ENCODE measurements around the gene RIN2.

The RIN2 gene

GRCh38 chr20:19768325-19768842, 10.3 kb downstream of the RIN2 start:
- DNase-seq = no peak

DNA sequence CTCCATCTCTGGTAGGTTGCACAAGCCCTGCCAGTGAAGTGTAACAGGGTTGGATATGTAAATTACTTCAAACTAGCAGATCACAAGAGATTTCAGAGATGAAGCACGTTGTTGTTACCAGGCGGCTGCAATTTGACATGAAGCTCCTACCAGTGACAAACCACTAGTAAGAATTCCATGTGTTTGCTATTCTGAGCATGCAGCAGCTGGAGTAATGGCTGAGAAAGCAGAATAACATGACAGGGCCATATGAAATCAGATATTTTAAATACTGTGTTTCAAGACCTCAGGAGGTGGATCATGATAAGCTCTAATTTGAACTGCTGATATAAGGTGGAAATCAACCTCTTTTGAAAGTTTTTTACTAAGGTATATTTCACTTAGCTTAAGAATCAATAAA, 11.4 kb downstream of the RIN2 start:
- DNase-seq = no peak

- DNase-seq = no peak
Measured at GRCh38 chr20:19770375-19770774, 12.3 kb downstream of the RIN2 start.

DNA sequence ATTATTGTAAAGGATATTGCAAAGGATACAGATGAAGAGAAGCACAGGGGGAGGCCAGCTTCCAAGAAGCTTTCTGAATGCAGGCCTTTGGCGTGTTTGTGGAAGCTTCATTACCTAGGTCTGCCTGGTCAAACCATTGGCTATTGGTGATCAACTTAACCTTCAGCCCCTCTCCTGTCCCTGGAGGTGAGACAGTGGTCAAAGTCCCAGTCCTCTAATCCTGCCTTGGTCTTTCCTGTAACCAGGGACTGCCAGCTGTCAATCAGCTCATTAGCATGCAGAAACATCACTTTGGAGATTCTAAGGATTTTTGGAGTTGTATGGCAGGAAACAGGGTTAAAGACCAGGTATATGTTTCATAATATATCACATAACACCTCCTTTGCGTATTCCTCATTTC, 13.0 kb downstream of the RIN2 start:
- no peak for DNase-seq

GRCh38 chr20:19773471-19773870, 15.4 kb downstream of the RIN2 start:
- DNase-seq = no peak

DNA sequence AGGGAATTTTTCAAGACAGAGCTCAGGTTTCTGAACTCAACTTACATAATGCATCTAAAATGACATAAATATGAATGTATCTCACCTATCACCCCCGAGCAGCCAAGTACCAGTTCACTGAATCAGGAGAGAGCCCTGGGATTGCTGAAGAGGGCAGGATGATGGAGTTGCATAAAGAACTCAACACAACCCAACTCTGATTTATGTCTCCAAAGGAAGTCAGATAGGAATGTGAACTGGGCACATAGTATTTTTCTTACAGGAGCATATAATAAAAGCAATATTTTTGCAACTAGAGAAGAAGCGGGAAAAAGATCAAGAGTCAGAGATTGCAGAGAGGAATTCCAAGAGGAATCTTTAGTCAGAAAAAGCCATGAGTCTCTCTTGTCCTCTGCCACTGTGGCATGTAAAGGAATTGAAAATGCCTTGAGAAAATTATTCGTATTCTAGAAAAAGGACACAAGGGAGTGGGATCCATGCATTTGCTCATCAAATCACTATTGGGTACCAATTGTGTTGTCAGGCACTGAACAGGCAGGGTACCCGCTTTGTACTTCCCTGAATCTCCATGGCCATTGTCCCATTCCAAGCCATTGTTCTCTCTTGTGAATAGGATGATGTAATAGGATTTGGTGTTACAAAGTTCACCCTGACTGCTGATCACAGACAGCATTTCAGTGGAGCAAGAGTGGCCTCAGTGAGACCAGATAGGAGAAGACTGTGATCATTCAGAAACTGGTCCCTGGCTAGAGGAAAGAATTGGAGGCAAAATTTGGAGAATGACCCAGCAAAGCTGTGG, 16.3 kb downstream of the RIN2 start:
- no peak for DNase-seq

- no peak for DNase-seq
Measured at GRCh38 chr20:19775353-19776253, 17.5 kb downstream of the RIN2 start.

DNA sequence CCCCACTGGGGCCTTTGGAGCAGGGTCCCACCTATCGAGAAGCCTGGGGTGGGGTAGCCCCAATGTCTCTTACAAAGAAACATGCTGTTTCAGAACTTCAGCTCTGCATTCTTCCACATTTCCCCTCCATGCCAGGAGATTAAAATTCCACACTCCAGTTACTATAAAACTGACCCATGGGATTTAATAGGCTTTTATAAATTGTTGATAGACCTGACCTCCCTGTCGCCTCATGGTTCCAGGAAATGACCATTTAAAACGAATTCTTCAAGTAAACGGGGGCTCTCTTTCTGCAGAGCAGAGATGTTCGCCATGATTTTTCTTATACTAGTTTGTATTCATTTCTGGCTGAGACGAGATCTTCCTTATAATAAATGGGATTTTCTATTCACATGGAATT, 19.3 kb downstream of the RIN2 start:
- DNase-seq = no peak

DNA sequence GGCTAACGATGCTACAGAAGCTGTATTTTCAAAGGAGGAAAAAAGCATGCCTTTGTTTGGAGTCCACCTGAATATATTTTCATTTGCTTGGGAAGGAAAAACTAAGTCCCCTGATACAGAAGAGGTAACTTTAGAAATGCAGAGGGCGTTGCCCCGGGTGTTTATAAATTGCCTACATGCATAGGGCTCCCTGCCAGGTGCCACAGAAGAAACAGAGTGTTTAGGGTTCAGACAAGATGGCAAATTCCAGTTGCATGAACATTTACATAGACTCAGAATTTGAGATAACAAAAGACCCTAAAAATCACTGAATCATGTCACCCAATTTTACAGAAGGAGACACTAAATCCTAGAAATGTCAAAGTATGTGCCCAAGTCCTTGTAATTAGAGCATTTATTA, 19.9 kb downstream of the RIN2 start:
- no peak for DNase-seq

DNA sequence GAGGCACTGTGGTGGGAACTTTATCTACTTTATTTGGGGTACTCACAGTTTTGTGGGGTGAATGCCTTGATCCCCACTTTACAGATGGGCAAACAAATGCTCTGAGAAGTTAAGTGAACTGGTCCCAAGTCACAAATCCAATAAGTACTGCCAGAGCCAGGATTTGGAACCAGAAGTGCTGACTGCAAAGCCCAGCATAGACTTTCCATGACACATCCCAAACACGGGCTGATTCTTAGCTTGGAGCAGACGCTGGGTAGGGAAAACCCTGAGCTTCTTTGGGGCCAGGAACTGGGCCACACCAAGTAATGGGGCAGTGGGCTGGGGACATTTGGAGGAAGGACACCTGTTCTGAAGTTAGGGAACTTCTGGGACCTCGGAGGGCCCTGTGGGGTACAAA, 20.3 kb downstream of the RIN2 start:
- DNase-seq = no peak

DNA sequence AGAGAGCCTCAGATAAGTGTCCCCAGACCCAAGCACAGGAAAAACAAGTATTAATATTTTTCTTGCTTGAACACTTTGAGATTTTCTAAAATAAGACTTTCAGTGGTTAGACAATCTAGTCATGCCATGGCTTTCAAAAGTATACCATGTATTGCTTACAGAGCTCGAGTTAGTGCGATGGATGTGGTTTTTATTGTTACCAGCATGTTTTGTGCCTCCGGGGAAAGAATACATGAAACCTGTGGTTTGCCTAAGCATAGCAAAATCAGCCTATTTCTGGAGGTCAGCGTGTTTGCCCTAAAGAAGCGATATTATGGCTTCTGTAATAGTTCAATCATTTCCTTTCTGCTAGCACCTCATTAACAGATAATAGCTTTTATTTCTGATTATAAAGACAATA, 21.6 kb downstream of the RIN2 start:
- DNase-seq = no peak

DNA sequence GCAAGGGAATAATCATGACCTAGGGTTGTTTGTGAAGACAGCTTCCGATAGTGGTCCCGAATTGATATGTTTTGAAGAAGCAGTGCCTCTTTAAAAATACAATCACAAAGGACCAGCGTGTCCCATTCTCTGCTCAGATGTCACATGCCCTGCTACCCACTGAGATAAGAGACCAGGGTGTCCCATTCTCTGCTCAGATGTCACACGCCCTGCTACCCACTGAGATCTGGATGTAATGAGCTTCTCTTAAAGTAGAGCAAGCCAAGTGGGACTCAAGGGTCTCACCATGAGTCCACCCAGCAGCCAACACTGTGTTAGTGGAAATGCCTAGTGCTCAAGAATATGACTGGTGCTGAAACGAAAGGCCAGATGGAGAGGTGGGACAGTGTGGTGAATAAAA, 22.2 kb downstream of the RIN2 start:
- no peak for DNase-seq

- DNase-seq = no peak
Measured at GRCh38 chr20:19781235-19781634, 23.2 kb downstream of the RIN2 start.

DNA sequence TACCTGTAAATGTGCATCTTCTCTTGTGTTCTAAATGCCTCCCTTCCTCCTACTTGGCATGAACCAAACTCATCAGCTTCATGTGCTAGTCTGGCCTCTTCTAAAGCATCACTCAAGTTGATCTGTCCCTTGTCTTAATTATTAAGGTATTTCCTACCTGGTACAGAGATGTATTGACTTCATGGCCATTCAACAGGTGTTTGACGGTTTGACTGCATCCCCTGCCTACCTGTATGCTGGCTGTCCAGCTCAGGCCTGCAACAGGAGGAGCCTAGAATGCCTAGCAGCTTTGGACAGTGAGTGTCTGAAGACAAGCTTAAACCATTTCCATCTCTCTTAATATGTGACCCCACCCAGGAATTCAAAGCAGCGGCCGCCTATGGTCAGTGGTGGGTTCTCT, 24.6 kb downstream of the RIN2 start:
- DNase-seq = no peak

DNA sequence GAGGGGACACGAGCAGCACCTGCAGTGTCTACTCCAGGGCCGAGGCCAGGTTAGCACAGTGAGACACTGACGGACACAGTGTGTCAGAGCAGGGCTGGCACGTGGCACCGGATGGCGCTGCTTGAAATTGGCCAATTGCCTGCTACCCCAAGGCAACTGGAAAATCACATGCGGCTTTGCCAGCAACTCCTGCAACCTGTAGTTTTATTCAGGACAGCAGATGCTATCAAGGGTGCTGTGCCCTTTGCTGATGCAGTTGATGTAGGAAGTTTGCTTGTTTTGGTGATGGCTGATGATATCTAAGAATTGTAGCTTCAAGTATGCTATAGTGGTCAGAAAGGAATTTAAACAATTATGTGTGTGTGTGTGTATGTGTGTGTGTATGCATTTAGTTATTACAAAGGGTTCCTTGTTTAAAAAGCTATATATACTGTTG, 25.9 kb downstream of the RIN2 start:
- DNase-seq = no peak

GRCh38 chr20:19784511-19785172, 26.6 kb downstream of the RIN2 start:
- peak; percentile 18 to 47 for DNase-seq

GRCh38 chr20:19785173-19785982, 27.3 kb downstream of the RIN2 start:
- DNase-seq = no peak

DNA sequence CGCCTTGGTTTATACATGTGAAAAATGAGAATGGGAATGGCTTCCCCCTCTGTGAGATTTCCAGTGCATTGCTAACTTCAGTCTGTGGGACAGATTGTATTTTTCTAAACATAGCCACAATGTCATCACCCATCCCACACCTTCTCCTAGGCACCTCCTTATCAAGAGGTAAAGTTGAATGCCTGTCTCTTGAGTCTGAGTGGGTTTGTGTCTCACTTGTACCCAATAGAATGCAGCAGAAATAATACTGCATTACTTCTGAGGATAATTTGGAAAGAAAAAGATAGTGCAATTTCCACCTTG, 27.9 kb downstream of the RIN2 start:
- no peak for DNase-seq

GRCh38 chr20:19786311-19786710, 28.3 kb downstream of the RIN2 start:
- no peak for DNase-seq

DNA sequence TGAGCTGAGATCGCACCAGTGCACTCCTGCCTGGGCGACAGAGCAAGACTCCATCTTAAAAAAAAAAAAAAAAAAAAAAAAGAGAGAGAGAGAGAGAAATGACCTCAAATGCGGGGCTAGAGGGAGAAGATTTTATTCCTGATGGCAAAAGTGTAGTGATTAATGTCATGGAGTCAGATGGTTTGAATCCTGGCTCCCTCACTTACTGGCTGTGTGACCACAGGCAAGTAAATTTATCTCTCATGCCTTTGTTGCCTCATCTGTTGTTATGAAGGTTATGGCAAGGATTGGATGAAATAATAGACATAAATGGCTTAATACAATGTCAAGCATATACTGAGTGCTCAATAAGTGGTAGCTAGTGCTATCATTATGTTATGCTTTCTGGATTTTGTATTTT, 29.3 kb downstream of the RIN2 start:
- DNase-seq = no peak

GRCh38 chr20:19789009-19789408, 31.0 kb downstream of the RIN2 start:
- no peak for DNase-seq

GRCh38 chr20:19789446-19789845, 31.4 kb downstream of the RIN2 start:
- DNase-seq = no peak

DNA sequence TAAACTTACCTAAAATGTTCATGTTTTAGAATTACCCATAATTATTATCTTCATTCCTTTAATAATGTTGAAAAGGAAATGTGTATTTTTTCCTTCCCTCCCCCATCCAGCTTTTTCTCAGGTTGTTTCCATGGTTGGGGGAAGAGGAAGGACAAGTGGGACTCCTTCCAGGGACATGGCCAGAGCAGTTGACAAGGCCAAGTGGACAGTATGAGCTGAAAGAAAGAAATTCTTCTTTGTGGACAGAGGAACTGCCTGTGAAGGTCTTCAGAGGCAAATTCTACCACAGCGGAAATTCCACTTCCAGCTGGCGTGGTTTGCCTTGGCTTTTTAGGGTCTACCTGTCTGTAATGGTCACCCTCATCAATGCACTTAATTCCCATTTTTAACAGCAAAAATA, 33.8 kb downstream of the RIN2 start:
- DNase-seq = no peak

All from CD4-positive, alpha-beta T cell treated with Interferon alpha-2 for 1 hour (primary cell).